H1 (cell line): Measurements from ENCODE around the gene STARD3. TPM values are rescaled to one million over a fixed set of nuclear protein-coding genes. Genes with fewer than 3 reads are reported as not detected.
"Not testable (repeated sequence)": the region's sequence is repeated elsewhere in the genome, so short reads cannot be mapped to it uniquely, and the experiment has no call there.

Experiments used
- CTCF ChIA-PET: fragments of 300-600 bp; sonication (Branson Sonifier 250); formaldehyde crosslinking; loops from one replicate; lab custom pipeline; 2021; ENCODE audit not compliant: partially characterized antibody; lab: Charles Lee
- POLR2A ChIA-PET: fragments of 300-600 bp; sonication (Branson Sonifier 250); formaldehyde crosslinking; loops from one replicate; lab custom pipeline; 2021; ENCODE audit warnings: inconsistent platforms; ENCODE audit not compliant: partially characterized antibody; lab: Charles Lee
- DNase-seq, 2 experiments: peaks; one replicate each; pipeline versions ENCODE4 v3.0.0 to v3.0.0-alpha.2; 2010 to 2022; ENCODE audit warnings: low spot score in 2 of 2, low read depth in 1 of 2, mixed read lengths in 1 of 2
- FAIRE-seq: peaks from 2 replicates; lab custom pipeline; 2011; peaks lifted over from hg19 to GRCh38; lab: Jason Lieb, UNC
- H2AFZ ChIP-seq: 2 replicates; pipeline ENCODE4 v1.8.1; 2012; ENCODE audit warnings: low read length, inconsistent platforms
- H2AK5ac ChIP-seq: 2 replicates; pipeline ENCODE4 v1.6.1; 2013; ENCODE audit warnings: low read depth, low read length
- H2BK120ac ChIP-seq: replicated peaks from 2 replicates; pipeline ENCODE3; 2013; ENCODE audit warnings: low read depth, low read length, inconsistent platforms
- H2BK12ac ChIP-seq: 2 replicates; pipeline ENCODE4 v1.6.1; 2013; ENCODE audit warnings: low read depth, low read length
- H2BK15ac ChIP-seq: 2 replicates; pipeline ENCODE4 v1.6.1; 2013; ENCODE audit warnings: low read length
- H2BK20ac ChIP-seq: 2 replicates; pipeline ENCODE4 v1.6.1; 2013; ENCODE audit warnings: low read length
- H2BK5ac ChIP-seq: 2 replicates; pipeline ENCODE4 v1.6.1; 2013; ENCODE audit warnings: low read depth, low read length
- H3K14ac ChIP-seq: 2 replicates; pipeline ENCODE4 v1.6.1; 2013; ENCODE audit warnings: inconsistent platforms; ENCODE audit not compliant: insufficient read length
- H3K18ac ChIP-seq: 2 replicates; pipeline ENCODE4 v1.6.1; 2013; ENCODE audit warnings: low read length; ENCODE audit errors: extremely low read depth
- H3K23ac ChIP-seq: 2 replicates; pipeline ENCODE4 v1.6.1; 2013; ENCODE audit warnings: inconsistent platforms; ENCODE audit not compliant: insufficient read length
- H3K23me2 ChIP-seq: 2 replicates; pipeline ENCODE4 v1.6.1; 2013; ENCODE audit warnings: low read depth, low read length
- H3K27ac ChIP-seq: 2 replicates; pipeline ENCODE4 v1.6.1; 2011; ENCODE audit warnings: low read depth, low read length, inconsistent platforms
- H3K27me3 ChIP-seq, 4 experiments: replicated peaks in 1 of 4; 1 replicate in 1 of 4; 2 replicates in 3 of 4; pipeline versions ENCODE4 v1.6.1 to v1.8.1; 2011 to 2013; ENCODE audit warnings: low read length in 3 of 4, mild to moderate bottlenecking in 3 of 4, inconsistent platforms in 2 of 4, mixed read lengths in 2 of 4, moderate library complexity in 1 of 4; ENCODE audit not compliant: control insufficient read depth in 3 of 4, insufficient read depth in 3 of 4; ENCODE audit errors: extremely low read depth in 1 of 4
- H3K36me3 ChIP-seq, 4 experiments: 2 replicates each; pipeline versions ENCODE4 v1.6.1 to v1.8.1; 2011 to 2013; ENCODE audit warnings: mild to moderate bottlenecking in 4 of 4, low read length in 3 of 4, moderate library complexity in 2 of 4, control low read depth in 1 of 4, inconsistent platforms in 1 of 4; ENCODE audit not compliant: insufficient read depth in 4 of 4, control insufficient read depth in 2 of 4
- H3K4ac ChIP-seq: replicated peaks from 2 replicates; pipeline ENCODE3; 2013; ENCODE audit warnings: low read length, low read depth, mixed read lengths, inconsistent platforms; ENCODE audit not compliant: insufficient read length
- H3K4me1 ChIP-seq, 4 experiments: replicated peaks in 1 of 4; 1 replicate in 1 of 4; 2 replicates in 3 of 4; pipeline versions ENCODE4 v1.6.1 to v1.8.1; 2011 to 2013; ENCODE audit warnings: low read length in 3 of 4, inconsistent platforms in 2 of 4, mixed read lengths in 1 of 4; ENCODE audit not compliant: insufficient read depth in 4 of 4, control insufficient read depth in 3 of 4
- H3K4me2 ChIP-seq, 2 experiments: 2 replicates each; pipeline versions ENCODE4 v1.6.1 to v1.8.1; 2011 to 2013; ENCODE audit warnings: low read depth in 2 of 2, low read length in 2 of 2, control low read depth in 1 of 2, inconsistent platforms in 1 of 2, mild to moderate bottlenecking in 1 of 2; ENCODE audit not compliant: insufficient read depth in 1 of 2
- H3K4me3 ChIP-seq, 4 experiments: fragments of 200-600, 300-600 bp in 1 of 4; sonication (generic), shearing (Covaris generic), sonication (Bioruptor Twin) in 1 of 4; 2 replicates each; pipeline versions ENCODE4 v1.5.1 to v1.8.1; 2011 to 2016; ENCODE audit warnings: low read length in 4 of 4, low read depth in 3 of 4, control low read depth in 2 of 4, inconsistent platforms in 2 of 4, mild to moderate bottlenecking in 2 of 4, mixed read lengths in 1 of 4, moderate library complexity in 1 of 4; ENCODE audit not compliant: insufficient read depth in 2 of 4; ENCODE audit errors: extremely low read depth in 1 of 4
- H3K56ac ChIP-seq: replicated peaks from 2 replicates; pipeline ENCODE3; 2013; ENCODE audit warnings: low read depth, mild to moderate bottlenecking, mixed read lengths, low read length, inconsistent platforms; ENCODE audit not compliant: insufficient read length
- H3K79me1 ChIP-seq: 2 replicates; pipeline ENCODE4 v1.6.1; 2013; ENCODE audit warnings: low read depth, low read length, control low read depth
- H3K79me2 ChIP-seq, 2 experiments: 2 replicates each; pipeline versions ENCODE4 v1.6.1 to v1.8.1; 2012 to 2013; ENCODE audit warnings: low read length in 2 of 2, mild to moderate bottlenecking in 2 of 2, inconsistent platforms in 1 of 2; ENCODE audit not compliant: insufficient read depth in 2 of 2, control insufficient read depth in 1 of 2
- H3K9ac ChIP-seq, 4 experiments: replicated peaks in 1 of 4; 1 replicate in 1 of 4; 2 replicates in 3 of 4; pipeline versions ENCODE4 v1.6.1 to v1.8.1; 2011 to 2013; ENCODE audit warnings: low read depth in 3 of 4, low read length in 3 of 4, control low read depth in 2 of 4, mild to moderate bottlenecking in 2 of 4, moderate library complexity in 2 of 4, inconsistent platforms in 1 of 4; ENCODE audit errors: extremely low read depth in 1 of 4
- H3K9me3 ChIP-seq, 2 experiments: 2 replicates each; pipeline versions ENCODE4 v1.6.1 to v1.8.1; 2012 to 2013; ENCODE audit warnings: mild to moderate bottlenecking in 2 of 2, moderate library complexity in 2 of 2, control low read depth in 1 of 2, inconsistent platforms in 1 of 2, low read depth in 1 of 2, low read length in 1 of 2, mixed read lengths in 1 of 2; ENCODE audit not compliant: insufficient read depth in 2 of 2
- H4K20me1 ChIP-seq, 2 experiments: replicated peaks in 1 of 2; 2 replicates each; pipeline versions ENCODE3 to v1.8.1; 2011 to 2013; ENCODE audit warnings: inconsistent platforms in 2 of 2, low read length in 2 of 2, mild to moderate bottlenecking in 1 of 2; ENCODE audit not compliant: insufficient read depth in 2 of 2, control insufficient read depth in 1 of 2
- H4K5ac ChIP-seq: 2 replicates; pipeline ENCODE4 v1.6.1; 2013; ENCODE audit warnings: low read length, low read depth, mixed read lengths, inconsistent platforms; ENCODE audit not compliant: insufficient read length
- H4K8ac ChIP-seq: 2 replicates; pipeline ENCODE4 v1.8.0; 2013; ENCODE audit warnings: mild to moderate bottlenecking, moderate library complexity, low read length, inconsistent platforms; ENCODE audit not compliant: insufficient read depth; ENCODE audit errors: extremely low read depth
- H4K91ac ChIP-seq: replicated peaks from 2 replicates; pipeline ENCODE3; 2013; ENCODE audit warnings: low read length, mixed read lengths, inconsistent platforms; ENCODE audit not compliant: insufficient read length
- ATF3 ChIP-seq: IDR thresholded peaks from 2 replicates; pipeline ENCODE4 v1.6.1; 2011; ENCODE audit warnings: low read depth, mild to moderate bottlenecking, low read length; ENCODE audit not compliant: insufficient read depth
- POLR2AphosphoS5 ChIP-seq: IDR thresholded peaks from 2 replicates; pipeline ENCODE4 v1.6.1; 2011; ENCODE audit warnings: low read depth, low read length
- RAD21 ChIP-seq, 2 experiments: IDR thresholded peaks in 1 of 2; conservative IDR thresholded peaks in 1 of 2; 2 replicates each; pipeline ENCODE4 v1.6.1; 2011; ENCODE audit warnings: low read depth in 2 of 2, low read length in 2 of 2, improper control_type of control experiment in 1 of 2, inconsistent platforms in 1 of 2, mild to moderate bottlenecking in 1 of 2, moderate library complexity in 1 of 2
- RFX5 ChIP-seq: IDR thresholded peaks from 2 replicates; pipeline ENCODE4 v1.6.1; 2011; ENCODE audit warnings: low read depth, low read length, improper control_type of control experiment, borderline replicate concordance
- SAP30 ChIP-seq: fragments of 300-600 bp; sonication (generic); IDR thresholded peaks from 2 replicates; pipeline ENCODE4 v1.7.1; 2012; ENCODE audit warnings: low read length, moderate library complexity, mild to moderate bottlenecking, inconsistent platforms; ENCODE audit not compliant: insufficient read depth, insufficient replicate concordance
- SIRT6 ChIP-seq: IDR thresholded peaks from one replicate; pipeline ENCODE4 v1.7.1; 2012; ENCODE audit warnings: low read length, inconsistent platforms
- SIX5 ChIP-seq: IDR thresholded peaks from 2 replicates; pipeline ENCODE4 v1.6.1; 2011; ENCODE audit warnings: mild to moderate bottlenecking, low read depth, low read length
- SP1 ChIP-seq: IDR thresholded peaks from 2 replicates; pipeline ENCODE4 v1.6.1; 2011; ENCODE audit warnings: low read depth, low read length
- SUZ12 ChIP-seq: fragments of 200-600 bp; sonication (generic); IDR thresholded peaks from 2 replicates; pipeline ENCODE4 v1.6.1; 2012; ENCODE audit warnings: mild to moderate bottlenecking, inconsistent platforms, low read length, moderate library complexity, mixed read lengths
- TEAD4 ChIP-seq: IDR thresholded peaks from 2 replicates; pipeline ENCODE4 v1.6.1; 2012; ENCODE audit warnings: low read depth, low read length, inconsistent platforms, mixed read lengths
- WGBS, 2 experiments: shearing (Covaris generic) in 1 of 2; methylation state at CpG; one replicate each; pipeline versions ENCODE4 v1.1.6 to v1.1.7; 2013 to 2015; ENCODE audit warnings: low lambda C conversion rate in 2 of 2, mixed read lengths in 2 of 2, inconsistent platforms in 1 of 2, low coverage in 1 of 2, missing lambda C conversion rate in 1 of 2; ENCODE audit not compliant: insufficient replicate concordance in 2 of 2, insufficient coverage in 1 of 2, insufficient read length in 1 of 2; ENCODE audit errors: extremely low coverage in 1 of 2, missing lambda C conversion rate in 1 of 2; 5-methylcytosine and 5-hydroxymethylcytosine counted together
- polyA plus RNA-seq, 7 experiments: library from polyadenylated mRNA; depleted of rRNA in 3 of 7; stranded (reverse) in 5 of 7; unstranded in 2 of 7; fragments of >200 nt in 5 of 7; fragments of 200-250 nt in 2 of 7; gene quantifications; 1 replicate in 5 of 7; 2 replicates in 1 of 7; 4 replicates in 1 of 7; pipeline versions ENCODE4 v1.2.1 to v1.2.3, GENCODE V29; 2011 to 2013; ENCODE audit warnings: missing spikeins in 2 of 7, mixed read lengths in 2 of 7
- total RNA-seq: library from RNA; stranded (reverse); fragmentation: NEBNext Ultra II Directional; extraction: Animal tissue kit (Norgen Biotek cat#: 25700); gene quantifications from 2 replicates; pipeline ENCODE4 v1.2.1, GENCODE V29; 2021

The STARD3 gene
- total and polyA plus RNA-seq, 2 of the 8 experiments (the other 6 are each of a cell fraction or from before 2014, with no cell fraction given), result 47.6 to 80.3 TPM

GRCh38 chr17:39709998-39710964 lies 73.3 kb downstream of the STARD3 start (continued):
- TF ChIP-seq RFX5, result no peak
- no peak for TF ChIP-seq RAD21 (IDR thresholded peaks at IDR 0.05 in 1 of 2, conservative IDR thresholded peaks at IDR 0.05 in 1 of 2; ENCODE audit: low read depth in 2 of 2, low read length in 2 of 2)
- no peak for TF ChIP-seq TEAD4
- no peak for TF ChIP-seq SP1
- no peak for TF ChIP-seq POLR2AphosphoS5
- TF ChIP-seq SAP30, result no peak
- TF ChIP-seq SIRT6, result no peak
- no peak for TF ChIP-seq SUZ12
- no peak for TF ChIP-seq SIX5
- TF ChIP-seq ATF3, result no peak

- H3K4ac ChIP-seq, H2BK15ac ChIP-seq, H4K5ac ChIP-seq, H2AFZ ChIP-seq, H4K91ac ChIP-seq, H4K8ac ChIP-seq, FAIRE-seq, H3K14ac ChIP-seq, DNase-seq, H3K18ac ChIP-seq, H2BK20ac ChIP-seq, H2AK5ac ChIP-seq, H3K23ac ChIP-seq, H3K4me3 ChIP-seq, H3K23me2 ChIP-seq, H3K27me3 ChIP-seq, H3K4me2 ChIP-seq, H3K4me1 ChIP-seq, H3K79me1 ChIP-seq, H3K9ac ChIP-seq, H2BK120ac ChIP-seq, H3K27ac ChIP-seq, H2BK12ac ChIP-seq, H3K9me3 ChIP-seq, H2BK5ac ChIP-seq, H3K56ac ChIP-seq: not testable (repeated sequence)
- ChIA-PET POLR2A (interaction anchor here (0.9 to 4.0 kb wide), 11 partner anchors 8 to 331 kb away, joined by 3 to 19 read pairs (median 4); partner anchors contain the start of genes ERBB2, MIEN1 and PGAP3), CTCF (interaction anchor here (1.3 to 52.4 kb wide), 5 partner anchors 9 to 77 kb away, joined by 3 to 1885 read pairs (median 6); partner anchors contain the start of genes PNMT, PPP1R1B and STARD3)
- Histone ChIP-seq H4K20me1 (peaks cover 24 to 35% of the 10 kb centered on the region in 2 experiments), H3K79me2 (peaks cover under 1 to 43% of the 10 kb centered on the region in 2 experiments; a peak in 3 of 4 replicates), H3K36me3 (peaks cover 41 to 87% (median 72%) of the 10 kb centered on the region in 4 experiments)
- 94% methylated on average over 11 of the region's 11 CpGs; no CpG with 5 or more reads in 1 of the 2 experiments for WGBS, 2 experiments
Measured at GRCh38 chr17:39711071-39711470, 74.1 kb downstream of the STARD3 start.
